Ovary (tissue), 9 donors: ENCODE data around the gene TIMM21. TPM values are rescaled to one million over a fixed set of nuclear protein-coding genes. Genes with fewer than 3 reads are reported as not detected.

Experiments used
- DNase-seq, 5 donors: peaks; one replicate each; pipeline ENCODE4 v3.0.0-alpha.2; 2019 to 2020
- H3K27ac ChIP-seq, 2 donors: fragments of 200-600 bp; one replicate each; pipeline versions ENCODE4 v1.5.1 to v1.8.0; 2019 to 2022
- H3K27me3 ChIP-seq: fragments of 200-600 bp; one replicate; pipeline ENCODE4 v1.8.0; 2022
- H3K36me3 ChIP-seq: fragments of 200-600 bp; sonication (generic); one replicate; pipeline ENCODE4 v1.5.1; 2019
- H3K4me1 ChIP-seq: one replicate; pipeline ENCODE4 v1.8.1; 2013; ENCODE audit warnings: mild to moderate bottlenecking, moderate library complexity; ENCODE audit not compliant: insufficient read depth
- H3K4me3 ChIP-seq: fragments of 200-600 bp; sonication (generic); one replicate; pipeline ENCODE4 v1.5.1; 2017
- H3K9me3 ChIP-seq, 2 donors: fragments of 200-600 bp in 1 of 2; sonication (generic) in 1 of 2; one replicate each; pipeline versions ENCODE4 v1.5.1 to v1.8.1; 2013 to 2019; ENCODE audit warnings: mild to moderate bottlenecking in 1 of 2, moderate library complexity in 1 of 2
- EP300 ChIP-seq: sonication (generic); formaldehyde crosslinking; IDR thresholded peaks from one replicate; pipeline ENCODE4 v1.6.1; 2017; ENCODE audit warnings: antibody characterized with exemption
- POLR2A ChIP-seq: fragments of 450-650 bp; IDR thresholded peaks from one replicate; pipeline ENCODE4 v1.6.1; 2017; ENCODE audit warnings: antibody characterized with exemption, mild to moderate bottlenecking, moderate library complexity
- WGBS, 3 donors: extraction: QIAGEN DNeasy Blood & Tissue Kit in 1 of 3; methylation state at CpG; one replicate each; pipeline versions ENCODE4 v1.1.5 to v1.1.7; 2013 to 2017; 5-methylcytosine and 5-hydroxymethylcytosine counted together
- intact Hi-C, 4 donors: fragments of 100-400 bp; cut with DNase I; formaldehyde crosslinking; loops; one replicate each; pipeline versions ENCODE4 v1.11.0 to v1.15.1; 2022 to 2023
- polyA plus RNA-seq, 2 donors: library from polyadenylated mRNA; stranded (reverse); fragments of 200-250 nt in 1 of 2; fragments of 350-450 nt in 1 of 2; fragmentation: Illumina TruSeq in 1 of 2; extraction: RNeasy Lipid Tissue Mini Kit (QIAGEN cat#74804) in 1 of 2; gene quantifications; one replicate each; pipeline ENCODE4 v1.2.3, GENCODE V29; 2013 to 2014
- total RNA-seq, 7 donors: library from RNA; depleted of rRNA in 2 of 7; stranded (reverse); fragments of >200 nt in 2 of 7; fragmentation: NEBNext Ultra II Directional in 3 of 7; extraction: Animal tissue kit (Norgen Biotek cat#: 25700) in 3 of 7; gene quantifications; one replicate each; pipeline versions ENCODE4 v1.1.0 to v1.2.4, GENCODE V29; 2016 to 2023
- TF ChIP-seq, protein P1 (sequence below), 3 donors: fragments of 450-650 bp in 2 of 3; fragments of 200-600 bp in 1 of 3; IDR thresholded peaks; one replicate each; pipeline versions ENCODE4 v1.5.1 to v1.8.0; 2016 to 2022; ENCODE audit warnings: antibody characterized with exemption in 3 of 3, mild to moderate bottlenecking in 1 of 3
- donor health status: DM: no; HTN: no; CAD: no; lungs with moderate emphysema.
- donor health status: DM: no; HTN: no; CAD: no.
- donor health status: Bipolar disorder and iron deficiency.
- donor health status: DM: yes; HTN: yes; CAD: no.
- donor health status: DM: no; HTN: no; CAD: no.
- donor health status: DM: yes; HTN: yes; CAD: no.

TIMM21 gene
- total and polyA plus RNA-seq, 9 donors = 12.5 to 49.8 (median 22.9) TPM

GRCh38 chr18:74166386-74166785 is 18.1 kb downstream of the TIMM21 start:
- H3K4me1 ChIP-seq = no peaks in the 10 kb centered on the region
- H3K9me3 ChIP-seq = no peaks in the 10 kb centered on the region
- DNase-seq = no peak
- no peaks in the 10 kb centered on the region for H3K27me3 ChIP-seq
- WGBS, 3 donors = 28 to 46% (median 30%) methylated on average over 7 of the region's 7 CpGs
- intact Hi-C loops = no loop called here
- H3K4me3 ChIP-seq = no peak overlapping the region
- no peak for TF ChIP-seq EP300
- no peak for TF ChIP-seq POLR2A
- TF ChIP-seq, protein P1, sequence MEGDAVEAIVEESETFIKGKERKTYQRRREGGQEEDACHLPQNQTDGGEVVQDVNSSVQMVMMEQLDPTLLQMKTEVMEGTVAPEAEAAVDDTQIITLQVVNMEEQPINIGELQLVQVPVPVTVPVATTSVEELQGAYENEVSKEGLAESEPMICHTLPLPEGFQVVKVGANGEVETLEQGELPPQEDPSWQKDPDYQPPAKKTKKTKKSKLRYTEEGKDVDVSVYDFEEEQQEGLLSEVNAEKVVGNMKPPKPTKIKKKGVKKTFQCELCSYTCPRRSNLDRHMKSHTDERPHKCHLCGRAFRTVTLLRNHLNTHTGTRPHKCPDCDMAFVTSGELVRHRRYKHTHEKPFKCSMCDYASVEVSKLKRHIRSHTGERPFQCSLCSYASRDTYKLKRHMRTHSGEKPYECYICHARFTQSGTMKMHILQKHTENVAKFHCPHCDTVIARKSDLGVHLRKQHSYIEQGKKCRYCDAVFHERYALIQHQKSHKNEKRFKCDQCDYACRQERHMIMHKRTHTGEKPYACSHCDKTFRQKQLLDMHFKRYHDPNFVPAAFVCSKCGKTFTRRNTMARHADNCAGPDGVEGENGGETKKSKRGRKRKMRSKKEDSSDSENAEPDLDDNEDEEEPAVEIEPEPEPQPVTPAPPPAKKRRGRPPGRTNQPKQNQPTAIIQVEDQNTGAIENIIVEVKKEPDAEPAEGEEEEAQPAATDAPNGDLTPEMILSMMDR (IDR thresholded peaks at IDR 0.05) = no peak
- H3K36me3 ChIP-seq = no peaks in the 10 kb centered on the region
- H3K27ac ChIP-seq = no peak overlapping the region

DNA sequence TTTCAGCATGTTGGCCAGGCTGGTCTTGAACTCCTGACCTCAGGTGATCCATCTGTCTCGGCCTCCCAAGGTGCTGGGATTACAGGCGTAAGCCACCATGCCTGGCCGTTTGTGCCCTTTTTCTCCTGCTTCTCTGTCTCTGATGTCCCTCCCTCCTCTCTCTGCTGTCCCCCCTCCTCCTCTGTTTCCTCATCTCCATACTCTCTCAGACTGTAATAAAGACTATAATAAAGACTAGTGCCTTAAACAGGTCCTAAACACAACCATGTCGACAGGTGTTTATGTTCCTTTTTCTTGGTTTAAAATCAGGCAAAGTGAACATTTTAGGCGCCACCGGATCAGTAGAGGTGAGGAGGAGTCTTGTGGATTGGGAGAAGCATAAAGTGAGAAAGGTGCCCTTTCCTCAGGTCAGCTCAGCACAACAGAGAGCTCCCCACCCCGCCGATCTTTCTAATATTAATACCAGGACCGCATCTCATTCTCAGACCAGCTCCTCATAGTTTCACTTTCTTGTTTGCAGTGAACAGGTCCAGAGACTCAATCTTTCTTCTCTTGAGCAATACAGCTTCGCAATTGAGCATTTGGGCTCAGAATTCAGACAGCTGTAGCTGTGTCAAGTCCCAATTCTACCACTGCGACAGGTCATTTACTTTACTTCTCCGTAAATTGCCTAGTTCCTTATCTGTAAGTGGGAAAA is 23.7 kb downstream of the TIMM21 start:
- no peak for DNase-seq
- TF ChIP-seq EP300 (no peak), POLR2A (no peak)
- TF ChIP-seq, protein P1 (IDR thresholded peaks at IDR 0.05) = no peak
- H3K4me3 ChIP-seq = no peak overlapping the region
- no peak overlapping the region for H3K27ac ChIP-seq
- no peaks in the 10 kb centered on the region for H3K36me3 ChIP-seq
- intact Hi-C loops = no loop called here
- no peaks in the 10 kb centered on the region for H3K9me3 ChIP-seq
- no peaks in the 10 kb centered on the region for H3K27me3 ChIP-seq
- WGBS, 3 donors = 64 to 69% (median 68%) methylated on average over 12 of the region's 12 CpGs
- H3K4me1 ChIP-seq = no peaks in the 10 kb centered on the region

DNA sequence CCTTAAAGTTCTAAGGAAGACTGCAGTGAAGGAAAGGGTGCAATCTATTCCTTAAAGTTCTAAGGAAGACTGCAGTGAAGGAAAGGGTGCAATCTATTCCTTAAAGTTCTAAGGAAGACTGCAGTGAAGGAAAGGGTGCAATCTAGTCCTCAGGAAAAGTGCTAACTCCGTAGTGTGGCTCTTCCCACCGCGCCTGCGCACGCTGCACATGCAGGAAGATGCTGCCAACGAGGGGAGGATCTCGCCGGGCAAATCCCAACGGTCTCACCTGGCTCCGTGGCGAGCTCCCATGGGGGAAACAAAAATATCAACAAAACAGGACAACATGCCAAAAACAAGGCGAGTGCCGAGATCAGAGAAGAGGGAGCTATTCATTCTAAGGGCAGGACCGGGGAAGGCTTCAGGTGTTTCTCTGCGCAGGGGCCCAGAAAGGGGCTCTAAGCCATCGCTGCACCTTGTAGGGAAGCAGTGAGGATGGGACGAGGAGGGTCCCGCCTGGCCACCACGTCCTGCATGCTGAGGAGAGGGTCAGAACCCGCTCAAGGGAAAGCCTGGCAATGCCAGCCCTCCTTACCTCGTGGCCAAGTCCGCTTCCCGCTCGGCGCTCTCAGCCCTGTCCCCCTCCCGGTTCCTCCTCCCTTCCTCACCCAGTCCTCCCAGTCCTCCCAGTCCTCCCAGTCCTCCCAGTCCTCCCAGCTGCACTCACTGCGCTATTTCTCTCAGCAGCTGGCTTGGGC is 24.5 kb downstream of the TIMM21 start:
- Histone ChIP-seq H3K27ac (no peak overlapping the region), H3K4me3 (no peak overlapping the region), H3K9me3 (no peaks in the 10 kb centered on the region), H3K27me3 (no peaks in the 10 kb centered on the region), H3K4me1 (no peaks in the 10 kb centered on the region), H3K36me3 (no peaks in the 10 kb centered on the region)
- TF ChIP-seq EP300 = no peak
- TF ChIP-seq, protein P1 (IDR thresholded peaks at IDR 0.05) = no peak
- WGBS, 3 donors = 75 to 84% (median 81%) methylated on average over 27 of the region's 27 CpGs
- no peak for DNase-seq
- intact Hi-C loops = no loop called here

DNA sequence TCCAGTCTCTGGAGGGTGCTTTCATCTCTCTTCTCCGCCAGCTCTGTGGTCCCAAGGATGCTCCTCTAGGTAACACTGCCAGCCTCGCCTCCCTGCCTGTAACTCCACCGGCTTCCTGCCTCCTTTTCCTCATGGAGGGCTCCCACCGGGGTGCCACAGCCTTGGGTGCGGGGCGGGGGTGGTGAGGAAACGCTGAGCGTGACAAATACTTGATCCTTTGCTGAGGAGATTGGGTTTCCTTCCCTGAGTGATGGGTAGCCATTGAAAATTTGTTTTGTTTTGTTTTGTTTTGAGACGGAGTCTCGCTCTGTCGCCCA is 25.1 kb downstream of the TIMM21 start:
- H3K27me3 ChIP-seq = no peaks in the 10 kb centered on the region
- H3K27ac ChIP-seq = no peak overlapping the region
- H3K36me3 ChIP-seq = no peaks in the 10 kb centered on the region
- H3K4me1 ChIP-seq = no peaks in the 10 kb centered on the region
- H3K4me3 ChIP-seq = no peak overlapping the region
- H3K9me3 ChIP-seq = no peaks in the 10 kb centered on the region
- TF ChIP-seq, protein P1 (IDR thresholded peaks at IDR 0.05) = no peak
- TF ChIP-seq POLR2A (no peak), EP300 (no peak)
- WGBS, 3 donors = 85 to 90% (median 89%) methylated on average over 11 of the region's 11 CpGs
- DNase-seq = no peak
- intact Hi-C loops = no loop called here
